LNCaP clone FGC (cell line): ENCODE results near the gene TMEM253.

Experiments used
- DNase-seq: peaks from one replicate; pipeline ENCODE4 v3.0.0-alpha.2; 2011; ENCODE audit warnings: low read depth
- H3K4me3 ChIP-seq: 2 replicates; pipeline ENCODE4 v1.5.1; 2011; ENCODE audit warnings: mild to moderate bottlenecking, low read depth, low read length, control low read depth
- CTCF ChIP-seq: IDR thresholded peaks from 2 replicates; pipeline ENCODE4 v1.5.1; 2012; ENCODE audit warnings: mild to moderate bottlenecking; ENCODE audit not compliant: control insufficient read depth, insufficient read depth; ENCODE audit errors: extremely low read depth

The TMEM253 gene

GRCh38 chr14:21066882-21067502 lies 33.9 kb upstream of the TMEM253 start:
- no peak for DNase-seq

GRCh38 chr14:21068521-21069387 lies 32.1 kb upstream of the TMEM253 start:
- peak; percentile 49 for TF ChIP-seq CTCF
- DNase-seq, result no peak
- no peak overlapping the region for H3K4me3 ChIP-seq

More at GRCh38 chr14:21066882-21067502, 33.9 kb upstream of the TMEM253 start:
- peak; percentile 64 for TF ChIP-seq CTCF
- no peak overlapping the region for H3K4me3 ChIP-seq

GRCh38 chr14:21069388-21070082 lies 31.3 kb upstream of the TMEM253 start:
- H3K4me3 ChIP-seq, result peak overlapping the region; percentile 51
- DNase-seq, result no peak
- TF ChIP-seq CTCF, result no peak

GRCh38 chr14:21070083-21070609 lies 30.7 kb upstream of the TMEM253 start, which contains the start of gene ARHGEF40:
Gene ARHGEF40 (plus strand): TSS chr14:21070304. CDS start chr14:21070397, 93 bp downstream.
- H3K4me3 ChIP-seq, result peak within 1 kb of the TSS; percentile 66
- no peak for DNase-seq
- TF ChIP-seq CTCF, result no peak

- H3K4me3 ChIP-seq, result peak overlapping the region; percentile 66
- TF ChIP-seq CTCF, result peak; percentile 7; the same call in 1 of the 2 replicates
- no peak for DNase-seq
Observed at GRCh38 chr14:21070610-21071224, 30.1 kb upstream of the TMEM253 start.

GRCh38 chr14:21071225-21072030 lies 29.4 kb upstream of the TMEM253 start:
- no peak for DNase-seq
- no peak for TF ChIP-seq CTCF

More at GRCh38 chr14:21071225-21072030, 29.4 kb upstream of the TMEM253 start:
- H3K4me3 ChIP-seq, result peak overlapping the region; percentile 66
